ENCODE results near the gene DISC1. TPM values are rescaled to one million over a fixed set of nuclear protein-coding genes. Genes with fewer than 3 reads are reported as not detected.

Gene DISC1
- polyA plus RNA-seq, 1 donor from 2014 or later: 0.84 TPM

DNA sequence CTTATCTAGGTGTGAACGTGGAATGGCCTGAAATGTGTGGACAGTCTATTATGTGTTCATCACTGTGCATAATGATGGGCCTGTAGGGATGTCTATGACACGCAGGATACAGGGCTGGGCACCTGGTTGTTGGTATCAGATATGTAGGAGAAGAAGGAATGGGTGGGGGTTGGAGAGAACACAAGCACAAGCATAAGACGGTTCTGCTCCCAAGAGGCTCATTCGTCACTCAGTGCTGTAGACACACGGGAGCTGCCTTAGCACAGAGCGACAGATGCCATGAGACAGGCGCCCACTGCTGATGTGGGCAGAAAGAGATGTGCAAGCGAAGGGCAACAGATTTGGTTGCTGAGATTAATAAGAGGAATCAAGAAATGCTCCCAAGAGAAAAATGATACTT, 256.2 kb downstream of the DISC1 start:
- Histone ChIP-seq H3K79me2 (replicated peaks; ENCODE audit: insufficient read depth, low read length) (no peaks in the 10 kb centered on the region), H3K9me2 (ENCODE audit: insufficient read depth, low read length) (no peaks in the 10 kb centered on the region), H3K4me3 (ENCODE audit: low read length) (no peak overlapping the region), H2AFZ (ENCODE audit: low read depth, low read length) (no peak overlapping the region), H3K36me3 (ENCODE audit: insufficient read depth, low read length) (no peaks in the 10 kb centered on the region), H3K4me2 (ENCODE audit: low read length) (no peak overlapping the region), H4K20me1 (ENCODE audit: insufficient read depth) (no peaks in the 10 kb centered on the region), H3K27me3 (ENCODE audit: insufficient read depth, low read depth, low read length) (no peaks in the 10 kb centered on the region), H3K27ac (ENCODE audit: low read length) (no peak overlapping the region), H3F3A (ENCODE audit: insufficient read depth, low read length, poor library complexity, severe bottlenecking) (no peaks in the 10 kb centered on the region), H3K9ac (ENCODE audit: low read length) (no peak overlapping the region), H3K9me3 (ENCODE audit: low read length) (no peaks in the 10 kb centered on the region)
- TF ChIP-seq EZH2 (IDR thresholded peaks at IDR 0.05; ENCODE audit: borderline replicate concordance, insufficient read depth, low read length, poor library complexity, severe bottlenecking): no peak
- TF ChIP-seq POLR2AphosphoS5 (IDR thresholded peaks at IDR 0.05): no peak
- no peak for TF ChIP-seq MXI1 (conservative IDR thresholded peaks at IDR 0.05; ENCODE audit: poor library complexity, severe bottlenecking)
- TF ChIP-seq, protein P1, sequence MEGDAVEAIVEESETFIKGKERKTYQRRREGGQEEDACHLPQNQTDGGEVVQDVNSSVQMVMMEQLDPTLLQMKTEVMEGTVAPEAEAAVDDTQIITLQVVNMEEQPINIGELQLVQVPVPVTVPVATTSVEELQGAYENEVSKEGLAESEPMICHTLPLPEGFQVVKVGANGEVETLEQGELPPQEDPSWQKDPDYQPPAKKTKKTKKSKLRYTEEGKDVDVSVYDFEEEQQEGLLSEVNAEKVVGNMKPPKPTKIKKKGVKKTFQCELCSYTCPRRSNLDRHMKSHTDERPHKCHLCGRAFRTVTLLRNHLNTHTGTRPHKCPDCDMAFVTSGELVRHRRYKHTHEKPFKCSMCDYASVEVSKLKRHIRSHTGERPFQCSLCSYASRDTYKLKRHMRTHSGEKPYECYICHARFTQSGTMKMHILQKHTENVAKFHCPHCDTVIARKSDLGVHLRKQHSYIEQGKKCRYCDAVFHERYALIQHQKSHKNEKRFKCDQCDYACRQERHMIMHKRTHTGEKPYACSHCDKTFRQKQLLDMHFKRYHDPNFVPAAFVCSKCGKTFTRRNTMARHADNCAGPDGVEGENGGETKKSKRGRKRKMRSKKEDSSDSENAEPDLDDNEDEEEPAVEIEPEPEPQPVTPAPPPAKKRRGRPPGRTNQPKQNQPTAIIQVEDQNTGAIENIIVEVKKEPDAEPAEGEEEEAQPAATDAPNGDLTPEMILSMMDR (IDR thresholded peaks at IDR 0.05; ENCODE audit: poor library complexity, severe bottlenecking): no peak
- TF ChIP-seq RAD21 (conservative IDR thresholded peaks at IDR 0.05): no peak
- no peak for TF ChIP-seq TAF1 (IDR thresholded peaks at IDR 0.05; ENCODE audit: low read depth)
- TF ChIP-seq, protein P2, sequence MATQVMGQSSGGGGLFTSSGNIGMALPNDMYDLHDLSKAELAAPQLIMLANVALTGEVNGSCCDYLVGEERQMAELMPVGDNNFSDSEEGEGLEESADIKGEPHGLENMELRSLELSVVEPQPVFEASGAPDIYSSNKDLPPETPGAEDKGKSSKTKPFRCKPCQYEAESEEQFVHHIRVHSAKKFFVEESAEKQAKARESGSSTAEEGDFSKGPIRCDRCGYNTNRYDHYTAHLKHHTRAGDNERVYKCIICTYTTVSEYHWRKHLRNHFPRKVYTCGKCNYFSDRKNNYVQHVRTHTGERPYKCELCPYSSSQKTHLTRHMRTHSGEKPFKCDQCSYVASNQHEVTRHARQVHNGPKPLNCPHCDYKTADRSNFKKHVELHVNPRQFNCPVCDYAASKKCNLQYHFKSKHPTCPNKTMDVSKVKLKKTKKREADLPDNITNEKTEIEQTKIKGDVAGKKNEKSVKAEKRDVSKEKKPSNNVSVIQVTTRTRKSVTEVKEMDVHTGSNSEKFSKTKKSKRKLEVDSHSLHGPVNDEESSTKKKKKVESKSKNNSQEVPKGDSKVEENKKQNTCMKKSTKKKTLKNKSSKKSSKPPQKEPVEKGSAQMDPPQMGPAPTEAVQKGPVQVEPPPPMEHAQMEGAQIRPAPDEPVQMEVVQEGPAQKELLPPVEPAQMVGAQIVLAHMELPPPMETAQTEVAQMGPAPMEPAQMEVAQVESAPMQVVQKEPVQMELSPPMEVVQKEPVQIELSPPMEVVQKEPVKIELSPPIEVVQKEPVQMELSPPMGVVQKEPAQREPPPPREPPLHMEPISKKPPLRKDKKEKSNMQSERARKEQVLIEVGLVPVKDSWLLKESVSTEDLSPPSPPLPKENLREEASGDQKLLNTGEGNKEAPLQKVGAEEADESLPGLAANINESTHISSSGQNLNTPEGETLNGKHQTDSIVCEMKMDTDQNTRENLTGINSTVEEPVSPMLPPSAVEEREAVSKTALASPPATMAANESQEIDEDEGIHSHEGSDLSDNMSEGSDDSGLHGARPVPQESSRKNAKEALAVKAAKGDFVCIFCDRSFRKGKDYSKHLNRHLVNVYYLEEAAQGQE (IDR thresholded peaks at IDR 0.05; ENCODE audit: borderline replicate concordance): no peak
- no peak for TF ChIP-seq EP300 (conservative IDR thresholded peaks at IDR 0.05; ENCODE audit: poor library complexity, severe bottlenecking)
- TF ChIP-seq SMC3 (conservative IDR thresholded peaks at IDR 0.05; ENCODE audit: poor library complexity): no peak

- no peak overlapping the region for H3K4me3 ChIP-seq (ENCODE audit: low read length)
- H3K9ac ChIP-seq (ENCODE audit: low read length): no peak overlapping the region
- H3F3A ChIP-seq (ENCODE audit: insufficient read depth, low read length, poor library complexity, severe bottlenecking): no peaks in the 10 kb centered on the region
- no peaks in the 10 kb centered on the region for H4K20me1 ChIP-seq (ENCODE audit: insufficient read depth)
- H3K9me3 ChIP-seq (ENCODE audit: low read length): no peaks in the 10 kb centered on the region
- H2AFZ ChIP-seq (ENCODE audit: low read depth, low read length): no peak overlapping the region
- H3K9me2 ChIP-seq (ENCODE audit: insufficient read depth, low read length): no peaks in the 10 kb centered on the region
- no peaks in the 10 kb centered on the region for H3K36me3 ChIP-seq (ENCODE audit: insufficient read depth, low read length)
- no peak overlapping the region for H3K4me2 ChIP-seq (ENCODE audit: low read length)
- no peak overlapping the region for H3K27ac ChIP-seq (ENCODE audit: low read length)
- no peaks in the 10 kb centered on the region for H3K27me3 ChIP-seq (ENCODE audit: insufficient read depth, low read depth, low read length)
- no peaks in the 10 kb centered on the region for H3K79me2 ChIP-seq (replicated peaks; ENCODE audit: insufficient read depth, low read length)
- TF ChIP-seq EP300 (conservative IDR thresholded peaks at IDR 0.05; ENCODE audit: poor library complexity, severe bottlenecking) (no peak), MXI1 (conservative IDR thresholded peaks at IDR 0.05; ENCODE audit: poor library complexity, severe bottlenecking) (no peak), TAF1 (IDR thresholded peaks at IDR 0.05; ENCODE audit: low read depth) (no peak), RAD21 (conservative IDR thresholded peaks at IDR 0.05) (no peak), SMC3 (conservative IDR thresholded peaks at IDR 0.05; ENCODE audit: poor library complexity) (no peak), EZH2 (IDR thresholded peaks at IDR 0.05; ENCODE audit: borderline replicate concordance, insufficient read depth, low read length, poor library complexity, severe bottlenecking) (no peak), POLR2AphosphoS5 (IDR thresholded peaks at IDR 0.05) (no peak)
- TF ChIP-seq, protein P2 (IDR thresholded peaks at IDR 0.05; ENCODE audit: borderline replicate concordance): no peak
- TF ChIP-seq, protein P1 (IDR thresholded peaks at IDR 0.05; ENCODE audit: poor library complexity, severe bottlenecking): no peak
Observed at GRCh38 chr1:231883382-231883781, 256.8 kb downstream of the DISC1 start.

Data from neural cell (in vitro differentiated cells).